CD4-positive, alpha-beta T cell treated with Interleukin-17A for 4 hours (primary cell): ENCODE results near the gene ADARB1.
A peak's percentile ranks its signal among the peaks of the same experiment; 100 is the strongest.

Experiments
- DNase-seq: peaks from one replicate; pipeline ENCODE4 v3.0.0-alpha.2; 2020; ENCODE audit warnings: mixed read lengths

ADARB1 gene

DNA sequence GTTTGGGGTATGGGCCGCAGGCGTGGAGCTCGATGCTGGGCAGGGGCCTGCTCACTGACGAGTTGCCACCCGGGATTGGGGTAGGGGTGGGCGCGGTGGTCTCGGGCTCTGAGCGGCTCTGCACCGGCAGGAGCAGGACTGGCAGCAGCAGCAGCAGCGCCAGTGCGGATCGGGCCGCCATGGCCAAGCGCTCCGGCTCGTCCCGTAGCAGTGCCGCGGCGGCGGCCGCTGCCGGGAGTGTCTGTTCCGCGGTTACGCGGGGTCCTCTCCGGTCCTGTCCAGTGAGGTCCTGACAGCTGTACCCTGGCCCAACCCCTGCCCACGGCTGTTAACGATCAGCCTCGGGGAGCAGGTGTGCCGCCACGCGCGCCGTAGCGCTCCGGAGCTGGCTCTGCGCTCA lies 26.5 kb downstream of the ADARB1 start:
- DNase-seq: no peak

DNA sequence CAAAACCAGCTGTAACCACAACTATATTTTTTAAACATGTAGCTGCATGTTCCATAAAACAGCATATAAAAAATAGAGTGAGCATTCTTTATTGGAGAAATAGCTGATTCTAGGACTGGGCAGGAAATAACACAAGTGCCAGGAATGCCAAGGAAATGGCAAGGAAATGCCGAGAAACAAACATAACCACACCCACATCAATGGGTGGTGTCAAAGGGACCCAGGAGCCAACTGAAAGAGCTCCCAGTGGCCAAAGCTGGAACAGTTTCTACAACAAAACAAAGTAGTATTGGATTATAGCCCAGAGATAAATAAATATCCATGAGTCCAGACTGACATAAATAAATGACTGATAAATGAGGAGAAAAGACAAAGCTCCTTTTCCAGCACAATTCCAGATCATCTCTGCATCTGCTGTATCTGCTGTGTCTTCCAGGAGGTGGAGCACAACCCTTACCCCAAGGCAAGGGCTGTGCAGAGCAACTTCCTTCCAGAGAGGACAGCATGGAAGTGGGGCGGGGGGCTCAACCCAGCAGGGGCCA lies 28.1 kb downstream of the ADARB1 start:
- no peak for DNase-seq

DNA sequence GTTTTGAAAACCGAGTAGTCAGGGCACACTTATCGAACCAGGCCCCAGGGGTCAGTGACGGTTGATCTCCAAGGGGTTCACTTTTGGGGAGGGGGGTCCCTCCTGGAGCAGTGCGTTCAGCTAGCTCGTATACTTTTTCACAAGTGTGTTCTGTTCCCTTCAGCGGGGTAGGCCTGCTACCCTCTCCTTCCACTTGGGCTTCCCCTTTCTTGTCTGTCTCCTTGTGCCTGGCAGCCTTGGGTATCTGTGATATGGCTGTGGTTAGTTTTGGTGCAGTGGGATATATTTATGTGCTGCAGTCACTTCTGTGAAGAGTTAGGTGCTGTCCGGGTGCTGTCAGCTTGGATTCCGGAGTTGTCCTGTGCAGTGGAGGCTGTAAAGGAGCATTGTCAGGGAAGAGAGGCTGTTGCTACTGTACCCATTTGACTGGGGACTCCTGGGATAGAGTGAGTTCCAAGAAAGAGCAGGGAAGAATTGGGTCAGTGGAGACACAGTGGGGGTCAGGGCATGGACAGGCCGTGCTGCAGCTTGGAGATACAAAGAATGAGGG lies 29.7 kb downstream of the ADARB1 start:
- DNase-seq: no peak

DNA sequence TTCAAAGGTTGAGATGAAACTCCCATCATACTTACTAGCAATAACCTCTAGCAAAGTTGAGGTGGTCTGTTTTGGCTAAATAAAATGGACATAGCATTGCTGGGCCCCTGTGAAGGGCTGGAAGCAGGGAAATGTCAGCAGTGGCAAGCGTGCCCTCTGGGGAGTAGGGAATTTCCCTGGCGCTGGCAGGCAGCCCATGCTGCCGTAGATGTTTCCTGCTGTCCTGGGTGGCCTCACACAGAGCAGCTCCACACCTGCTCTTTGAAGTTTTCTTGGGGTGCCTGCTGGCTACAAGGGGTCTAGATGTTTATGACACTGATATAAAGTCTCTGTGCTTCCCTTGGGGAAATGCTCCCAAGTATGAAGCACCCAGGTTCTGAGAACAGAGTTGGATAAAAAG lies 30.2 kb downstream of the ADARB1 start:
- DNase-seq: peak; percentile 41

DNA sequence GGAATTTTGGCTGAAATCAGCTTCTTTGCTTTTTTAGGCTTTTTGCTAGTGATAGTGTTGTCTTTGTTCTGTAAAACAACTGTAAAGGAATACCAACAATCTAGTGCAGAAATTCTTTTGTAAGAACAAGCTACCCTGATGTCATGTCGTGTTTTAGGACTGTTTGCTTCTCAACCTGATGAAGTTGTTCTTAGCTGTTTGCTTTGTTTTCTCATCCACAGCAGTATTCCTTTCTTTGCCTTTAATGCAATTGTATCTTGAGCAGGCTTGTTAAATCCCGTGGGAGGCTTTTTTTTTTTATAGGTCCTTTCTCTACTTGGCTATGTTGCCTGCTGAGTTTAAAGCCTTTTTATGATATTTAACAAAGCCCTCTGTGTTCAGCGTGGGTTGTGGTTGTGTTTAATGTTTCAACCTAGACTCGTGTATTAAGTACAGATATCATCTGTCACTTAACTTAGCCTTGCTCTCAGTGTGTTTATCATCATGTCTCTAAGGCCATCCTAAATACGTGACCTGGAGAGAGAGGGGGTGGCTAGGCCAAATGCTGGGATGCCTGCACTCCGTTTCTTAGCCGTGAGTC lies 31.6 kb downstream of the ADARB1 start:
- DNase-seq: no peak

DNA sequence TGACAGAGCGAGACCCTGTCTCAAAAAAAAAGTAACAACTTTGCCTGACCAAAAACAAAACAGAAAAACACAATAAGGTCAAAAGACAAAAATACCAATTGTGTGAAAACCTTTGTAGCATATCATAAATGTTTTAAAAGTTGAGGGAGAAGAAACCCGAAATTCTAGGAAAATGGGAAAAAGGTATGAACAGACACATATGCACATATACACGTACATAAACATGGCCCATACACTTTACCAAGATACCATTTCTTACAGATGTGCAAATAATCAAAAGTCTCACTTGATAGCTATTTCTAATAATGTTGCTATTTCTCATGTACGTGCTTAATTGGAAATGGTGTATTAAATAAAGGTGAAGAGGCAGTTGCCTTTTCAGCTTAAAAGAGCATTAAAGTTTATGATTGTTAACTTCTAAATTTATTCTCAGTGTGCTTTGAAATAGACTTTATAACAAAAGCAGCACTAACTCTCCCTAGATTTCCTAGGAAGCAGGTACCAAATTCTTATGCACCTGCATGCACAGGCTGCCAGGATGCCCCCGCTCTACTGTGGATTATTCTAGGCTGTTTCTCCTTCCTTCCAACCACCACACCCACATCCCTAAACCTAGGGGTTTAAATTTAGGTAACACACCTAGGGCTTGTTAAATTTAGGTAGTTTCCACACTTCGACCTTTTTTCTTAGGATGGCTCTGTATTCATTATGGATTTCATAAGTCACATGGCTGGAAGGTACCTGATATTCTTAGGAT lies 33.8 kb downstream of the ADARB1 start:
- DNase-seq: no peak

DNA sequence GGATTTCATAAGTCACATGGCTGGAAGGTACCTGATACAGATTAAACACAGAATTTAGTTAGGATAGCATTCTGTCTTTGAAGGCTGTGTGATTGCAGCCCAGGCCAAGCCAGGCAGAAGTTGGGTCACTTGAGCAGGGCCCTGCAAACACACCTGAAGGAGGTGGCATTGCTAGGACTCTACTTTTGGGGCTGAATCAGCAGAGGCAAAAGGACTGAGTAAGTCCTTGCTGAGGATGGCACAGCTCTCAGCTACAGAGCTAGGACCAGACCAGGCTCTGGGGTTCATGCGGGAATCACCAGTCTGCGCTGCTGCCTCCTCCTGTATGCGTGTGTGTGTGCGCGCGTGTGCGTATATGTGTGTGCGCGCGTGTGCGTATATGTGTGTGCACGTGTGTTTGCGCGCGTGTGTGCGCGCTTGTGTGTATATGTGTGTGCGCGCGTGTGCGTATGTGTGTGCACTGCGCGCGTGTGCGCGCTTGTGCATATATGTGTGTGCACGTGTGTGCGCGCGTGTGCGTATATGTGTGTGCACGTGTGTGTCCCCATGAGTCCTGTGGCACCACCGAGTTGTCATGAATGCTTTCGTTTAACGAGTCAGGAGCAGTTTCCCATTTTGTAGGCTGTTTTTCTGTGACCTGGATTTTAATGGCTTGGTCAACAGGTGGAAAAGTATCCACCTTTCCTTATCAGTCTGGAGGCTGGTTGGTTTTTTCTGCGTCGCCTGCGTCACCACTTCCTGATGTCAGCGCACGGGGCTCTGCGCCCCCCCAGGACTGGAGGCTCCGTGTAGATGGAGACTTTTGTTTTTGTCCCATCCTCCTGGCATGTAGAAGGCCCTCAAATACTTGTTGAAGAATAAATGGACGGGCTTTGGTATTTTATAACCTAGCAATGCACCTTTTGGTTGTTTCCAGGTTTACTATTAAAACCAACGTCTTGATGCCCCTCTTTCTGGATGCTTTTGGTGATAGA lies 34.7 kb downstream of the ADARB1 start:
- peak; percentile 41 for DNase-seq

DNA sequence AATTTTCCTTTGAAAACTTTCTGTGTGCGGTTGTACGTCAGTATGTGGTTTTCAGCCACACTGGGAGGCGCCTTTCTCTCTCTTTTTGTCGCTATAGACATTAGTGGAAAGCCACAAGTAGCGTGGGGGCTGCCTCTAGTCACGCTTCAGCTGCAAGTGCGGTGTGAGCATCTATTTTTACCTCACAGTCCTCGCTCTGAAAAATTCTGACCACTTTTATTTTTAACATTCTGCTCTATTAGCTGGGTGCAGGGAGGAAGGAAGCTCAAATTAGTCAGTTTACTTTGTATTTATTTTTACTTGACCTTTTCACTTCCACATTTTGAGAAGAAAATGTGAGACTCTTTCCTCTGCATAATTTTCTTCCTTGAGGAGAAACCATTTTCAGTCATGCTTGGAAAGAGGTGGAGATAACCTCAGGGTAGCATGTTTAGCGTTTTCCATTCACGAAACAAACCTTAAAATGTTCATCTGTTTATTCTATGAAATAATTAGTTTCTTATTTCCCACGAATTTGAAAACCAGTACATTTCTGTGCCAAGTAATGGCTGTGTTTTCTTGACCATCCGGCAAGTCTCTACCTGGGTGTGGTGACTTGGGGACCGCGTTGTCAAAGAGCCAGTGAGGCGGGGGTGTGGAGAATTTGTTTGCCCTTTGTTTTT lies 35.6 kb downstream of the ADARB1 start:
- peak; percentile 48 for DNase-seq

DNA sequence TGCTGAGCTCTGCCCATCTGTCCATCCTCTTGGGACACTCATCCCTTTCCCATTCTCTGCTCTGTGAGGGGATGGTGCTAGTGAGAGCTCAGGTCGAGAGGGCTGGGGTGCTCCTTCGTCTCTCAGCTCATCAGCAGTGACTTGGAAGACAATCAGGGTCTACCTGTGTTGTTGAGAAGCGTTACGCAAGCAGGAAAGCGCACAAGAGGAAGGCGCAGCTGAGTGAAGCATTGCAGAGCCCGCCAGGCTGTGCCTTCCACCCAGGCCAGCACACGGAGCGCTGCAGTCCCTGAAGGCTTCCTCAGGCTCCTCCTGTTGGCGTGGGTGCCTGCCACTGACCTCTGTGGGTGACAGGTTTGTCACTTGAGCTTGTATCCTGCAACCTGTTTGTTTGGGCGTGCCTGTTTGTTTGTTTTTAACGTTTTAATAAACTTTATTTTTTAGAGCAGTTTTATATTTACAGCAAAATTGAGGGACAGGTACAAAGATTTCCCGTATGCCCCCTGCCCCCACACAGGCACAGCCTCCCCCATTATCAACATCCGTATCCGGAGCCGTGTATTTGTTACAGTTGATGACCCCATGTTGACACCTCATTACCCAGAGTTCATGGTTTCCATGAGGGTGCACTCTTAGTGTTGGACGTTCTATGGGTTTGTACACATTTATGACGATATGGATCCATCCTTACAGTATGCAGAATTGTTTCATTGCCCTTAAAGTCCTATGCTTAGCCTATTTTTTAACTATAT lies 36.7 kb downstream of the ADARB1 start:
- DNase-seq: no peak

DNA sequence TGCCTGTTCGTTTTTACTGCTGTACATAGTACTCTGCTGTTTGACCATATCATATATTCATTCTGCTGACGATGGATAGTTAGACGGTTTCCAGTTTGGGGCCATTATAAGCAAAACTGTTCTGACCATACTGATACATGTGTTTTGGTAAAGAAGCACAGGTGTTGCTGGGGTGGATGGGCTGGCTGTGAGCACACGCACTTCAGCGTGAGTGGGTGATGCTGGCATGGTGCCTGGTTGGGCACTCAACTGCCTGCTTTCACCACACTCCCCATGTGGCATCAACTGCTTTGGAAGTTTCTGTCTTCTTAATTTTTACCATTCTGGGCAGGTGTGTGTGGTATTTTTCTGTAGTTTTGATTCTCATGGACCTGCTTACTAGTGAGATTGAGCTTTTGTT lies 37.3 kb downstream of the ADARB1 start:
- DNase-seq: no peak

DNA sequence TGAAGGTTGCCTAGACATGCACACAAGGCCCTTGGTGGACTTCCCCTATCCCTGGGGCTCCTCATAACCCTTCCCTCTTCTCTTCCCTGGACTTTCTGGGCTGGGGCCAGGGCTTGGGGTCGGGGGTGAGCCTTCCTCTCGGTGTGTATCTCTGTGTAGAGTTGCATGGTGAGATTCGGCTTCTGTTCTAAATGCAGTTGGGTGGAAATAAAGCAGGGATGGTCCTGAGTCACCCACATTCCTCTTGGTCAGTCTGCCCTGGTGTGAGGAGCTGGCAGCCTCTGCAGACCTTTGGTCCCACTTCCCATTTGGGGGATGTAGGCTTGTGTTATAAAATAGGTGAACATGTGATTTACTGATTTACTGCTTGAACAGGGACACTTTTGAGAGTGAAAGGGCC lies 38.0 kb downstream of the ADARB1 start:
- no peak for DNase-seq

DNA sequence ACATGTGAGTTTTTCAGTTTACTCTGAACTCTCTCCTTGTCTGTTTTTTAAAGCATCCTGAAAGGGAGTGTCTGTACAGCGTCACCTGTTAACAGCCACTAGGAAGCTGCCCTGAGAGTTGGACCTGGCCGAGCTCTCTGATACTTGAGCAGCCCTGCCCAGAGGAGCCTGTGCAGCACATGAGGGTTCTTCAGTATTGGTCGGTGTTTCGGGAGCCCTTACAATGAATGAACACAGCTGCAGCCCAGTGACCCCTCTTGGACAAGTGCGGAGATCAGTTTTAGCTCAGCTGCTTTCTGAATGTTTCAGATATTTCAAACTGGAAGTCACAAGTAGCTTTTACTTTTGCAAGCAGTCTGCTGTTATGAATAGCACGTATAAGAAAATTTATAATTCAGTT lies 39.2 kb downstream of the ADARB1 start:
- no peak for DNase-seq

DNA sequence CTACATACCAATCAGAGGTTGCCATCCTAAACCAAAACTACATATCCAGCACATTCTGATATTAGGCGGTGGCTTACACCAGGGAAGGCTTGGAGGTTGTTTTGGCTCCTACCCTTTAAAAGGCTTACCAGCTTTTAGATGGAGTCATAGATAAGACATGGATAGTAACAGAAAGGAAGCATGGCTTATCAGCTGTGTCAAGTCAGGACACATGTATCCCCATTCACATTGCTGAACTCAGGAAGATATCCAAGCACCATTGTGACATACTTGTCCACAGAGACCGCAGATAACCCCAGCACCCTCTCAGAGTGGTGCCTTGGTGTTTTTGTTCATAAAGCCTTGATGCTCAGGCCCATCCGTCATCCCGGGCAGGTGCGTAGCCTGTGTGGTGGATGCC lies 39.7 kb downstream of the ADARB1 start:
- DNase-seq: no peak

DNA sequence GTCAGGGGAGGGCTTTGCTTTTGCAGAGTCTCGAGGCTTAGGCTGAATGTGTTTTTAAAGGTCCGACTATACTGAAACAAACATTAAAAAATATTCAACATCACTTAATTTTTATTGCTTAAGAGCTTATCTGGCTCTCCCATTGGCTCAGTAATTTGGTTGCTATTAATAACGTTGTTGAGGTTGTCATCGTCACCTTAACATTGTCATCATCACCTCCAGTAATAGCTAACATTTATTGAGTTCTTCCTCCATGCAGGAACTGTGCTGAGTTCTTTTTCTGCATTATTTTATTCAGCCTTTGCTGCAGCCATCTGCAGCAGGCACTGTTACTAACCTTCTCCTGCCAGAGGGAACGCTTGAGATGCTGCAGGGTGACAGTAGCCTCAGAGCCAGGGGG lies 40.1 kb downstream of the ADARB1 start:
- no peak for DNase-seq

DNA sequence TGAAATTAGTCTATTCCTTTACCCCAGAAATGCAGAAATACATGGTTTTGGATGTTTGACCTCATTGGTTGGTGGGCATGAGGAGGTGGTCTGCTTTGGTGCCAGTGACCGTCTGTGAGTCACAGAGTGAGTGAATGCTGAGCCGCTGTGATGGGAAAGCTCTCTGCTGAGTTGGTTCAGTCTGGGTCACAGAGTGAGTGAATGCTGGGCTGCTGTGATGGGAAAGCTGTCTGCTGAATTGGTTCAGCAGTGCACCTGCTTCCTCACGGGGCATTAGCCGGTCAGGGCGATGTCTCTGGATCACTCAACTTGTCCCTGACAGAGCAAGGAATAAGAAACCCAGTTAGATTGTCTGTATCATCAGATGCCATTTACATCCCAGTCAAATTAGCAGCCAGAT lies 40.8 kb downstream of the ADARB1 start:
- no peak for DNase-seq

DNA sequence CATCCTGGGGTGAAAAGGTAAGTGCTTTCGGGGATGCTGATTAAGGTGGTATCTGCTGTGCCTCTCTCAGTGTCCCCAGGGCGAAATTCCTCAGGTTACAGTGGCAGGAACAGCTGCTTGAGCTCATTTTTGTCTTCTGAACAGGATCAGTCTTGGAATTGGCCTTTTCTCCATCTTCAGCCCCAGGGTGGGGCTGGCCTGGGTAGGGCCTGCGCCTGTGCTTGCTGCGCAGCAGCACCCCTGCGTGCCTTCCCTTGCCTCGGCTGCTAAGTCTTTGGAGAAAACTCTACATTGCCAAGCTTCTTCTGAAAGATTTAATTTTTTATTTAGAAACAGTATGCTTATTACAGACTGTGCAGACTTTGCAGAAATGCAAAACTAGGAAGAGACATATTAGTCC lies 41.7 kb downstream of the ADARB1 start:
- DNase-seq: no peak

DNA sequence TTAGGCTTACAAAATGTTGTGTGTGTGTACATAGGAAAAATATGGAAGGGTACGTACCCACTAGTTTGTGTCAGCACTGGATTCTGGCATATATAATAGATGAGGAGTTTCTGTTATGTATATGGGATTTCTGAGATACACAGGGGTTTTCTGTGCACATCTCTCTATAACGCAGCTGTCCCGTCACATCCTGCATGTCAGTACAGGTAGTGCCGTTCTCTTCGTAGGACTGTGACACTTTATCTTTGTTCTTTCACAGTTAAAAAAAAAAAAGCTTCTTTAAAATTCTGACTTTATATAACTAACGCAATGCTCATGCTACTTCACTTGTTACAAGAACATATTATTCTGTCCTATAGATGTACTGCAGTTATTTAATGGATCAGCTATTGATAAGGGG lies 42.9 kb downstream of the ADARB1 start:
- DNase-seq: no peak

DNA sequence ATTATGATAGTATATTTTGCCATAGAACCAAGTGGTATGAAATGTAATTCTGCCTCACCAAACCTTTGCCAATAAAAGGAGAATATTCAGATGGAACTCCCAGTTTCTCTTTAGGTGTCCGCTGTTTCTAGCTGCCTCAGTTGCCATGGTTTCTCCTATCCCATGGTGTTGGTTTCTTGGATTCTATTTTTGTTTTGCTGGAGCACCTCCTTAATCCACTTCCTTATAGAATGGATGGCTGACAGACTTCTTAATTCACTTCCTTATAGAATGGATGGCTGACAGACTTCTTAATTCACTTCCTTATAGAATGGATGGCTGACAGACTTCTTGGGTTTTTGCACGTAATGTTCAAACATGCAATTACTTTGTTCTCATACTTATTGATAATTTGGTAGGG lies 43.7 kb downstream of the ADARB1 start:
- DNase-seq: no peak

DNA sequence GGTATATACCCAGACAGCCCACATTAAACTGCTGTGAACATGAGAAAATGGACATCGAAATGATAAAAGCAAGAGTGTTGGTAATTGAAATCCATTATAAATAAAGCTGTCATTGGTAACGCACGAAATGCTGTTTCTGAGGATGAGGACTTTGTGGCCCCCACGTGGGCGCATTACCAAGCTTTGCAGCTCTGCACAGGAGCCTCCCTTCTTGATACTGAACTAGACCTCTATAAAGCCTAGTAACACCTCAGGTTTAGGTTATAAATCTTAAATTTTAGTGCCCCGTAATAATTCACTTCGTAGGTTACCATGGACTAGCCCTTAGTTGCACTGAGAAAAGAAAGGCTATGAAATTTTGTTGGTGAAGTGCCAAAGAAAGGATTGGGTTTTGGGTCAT lies 45.4 kb downstream of the ADARB1 start:
- DNase-seq: no peak

DNA sequence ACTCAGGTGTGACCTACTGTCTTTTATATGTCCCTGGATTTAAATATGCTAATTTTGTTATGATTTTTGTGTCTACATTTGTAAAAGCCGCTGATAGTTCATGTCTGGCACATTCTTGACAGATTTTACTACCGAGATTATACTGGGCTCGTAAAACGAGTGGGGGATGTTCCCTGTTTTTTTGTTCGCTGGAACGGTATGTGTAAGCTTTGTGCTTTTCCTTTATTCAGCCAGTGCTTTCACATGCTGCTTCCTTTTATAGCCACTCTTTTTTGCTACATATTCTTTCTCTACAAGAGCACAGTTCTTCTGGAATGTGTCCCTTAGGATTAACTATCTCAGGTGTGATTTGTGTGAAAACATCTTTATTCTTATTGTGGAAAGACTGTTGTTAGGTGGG lies 46.6 kb downstream of the ADARB1 start:
- DNase-seq: no peak

DNA sequence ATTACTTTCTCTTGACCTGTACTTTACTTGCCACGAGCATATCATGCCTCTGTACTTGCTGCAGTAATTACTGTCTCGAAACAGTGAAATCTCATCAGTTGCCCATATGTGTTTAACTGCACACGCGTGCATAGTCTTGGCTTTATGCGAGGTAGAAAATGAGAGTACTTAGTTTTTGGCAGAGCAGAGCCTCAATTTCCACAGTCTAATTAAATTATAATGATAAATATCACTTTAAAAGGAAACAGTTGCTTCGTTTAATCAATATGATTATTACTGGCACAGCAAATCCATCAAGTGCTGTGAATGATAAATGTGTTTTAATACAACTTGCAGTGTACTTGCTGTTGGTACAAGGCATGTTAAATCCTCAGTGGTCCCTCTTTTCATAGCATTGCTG lies 47.6 kb downstream of the ADARB1 start:
- no peak for DNase-seq
